Panc1 (cell line): ENCODE data around the gene TMEM151B. TPM values are rescaled to one million over a fixed set of nuclear protein-coding genes. Genes with fewer than 3 reads are reported as not detected.

ENCODE experiments used
- ATAC-seq: fragments of 200-7000 bp; cut with Tn5 transposase; 2 replicates; pipeline ENCODE4 v1.9.1; 2020; ENCODE audit warnings: mild to moderate bottlenecking, moderate library complexity
- BruUV-seq: library from RNA; stranded (reverse); fragments of 400-500 nt; replicated peaks from 2 replicates; lab custom pipeline; 2021; lab: Mats Ljungman, UMichigan
- CTCF ChIA-PET: fragments of 300-600 bp; sonication (Branson Sonifier 250); formaldehyde crosslinking; loops from one replicate; lab custom pipeline; 2022; ENCODE audit warnings: antibody characterized with exemption; lab: Charles Lee
- POLR2A ChIA-PET: fragments of 300-600 bp; sonication (Branson Sonifier 250); formaldehyde crosslinking; loops from one replicate; lab custom pipeline; 2022; ENCODE audit warnings: antibody characterized with exemption; lab: Charles Lee
- DNase-seq: peaks from one replicate; pipeline ENCODE4 v3.0.0-alpha.2; 2010; ENCODE audit warnings: low read depth, low spot score
- H3K27ac ChIP-seq: 2 replicates; pipeline ENCODE4 v1.5.1; 2011; ENCODE audit warnings: mild to moderate bottlenecking, low read length, inconsistent platforms
- H3K27me3 ChIP-seq: fragments of 200-500 bp; sonication (Bioruptor generic); 2 replicates; pipeline ENCODE4 v1.6.0; 2014; ENCODE audit warnings: low read length, inconsistent platforms; ENCODE audit not compliant: control insufficient read depth, insufficient read depth
- H3K36me3 ChIP-seq: fragments of 200-500 bp; sonication (Bioruptor generic); 2 replicates; pipeline ENCODE4 v1.5.1; 2014; ENCODE audit warnings: inconsistent platforms, mild to moderate bottlenecking, low read length, moderate library complexity; ENCODE audit not compliant: control insufficient read depth, insufficient read depth
- H3K4me1 ChIP-seq: 2 replicates; pipeline ENCODE4 v1.5.1; 2011; ENCODE audit warnings: inconsistent platforms, mild to moderate bottlenecking, low read length, moderate library complexity; ENCODE audit not compliant: control insufficient read depth, insufficient read depth
- H3K4me3 ChIP-seq, 2 experiments: 2 replicates each; pipeline ENCODE4 v1.5.1; 2011 to 2012; ENCODE audit warnings: low read depth in 2 of 2, low read length in 2 of 2, mild to moderate bottlenecking in 2 of 2, inconsistent platforms in 1 of 2, moderate library complexity in 1 of 2
- H3K9me3 ChIP-seq: fragments of 200-500 bp; sonication (Bioruptor generic); 2 replicates; pipeline ENCODE4 v1.5.1; 2014; ENCODE audit warnings: low read depth, mild to moderate bottlenecking, inconsistent platforms, low read length, moderate library complexity; ENCODE audit not compliant: control insufficient read depth, insufficient read depth
- POLR2AphosphoS5 ChIP-seq: IDR thresholded peaks from 2 replicates; pipeline ENCODE4 v1.6.1; 2012; ENCODE audit warnings: mild to moderate bottlenecking, low read depth, low read length, moderate library complexity
- SIN3A ChIP-seq: IDR thresholded peaks from 2 replicates; pipeline ENCODE4 v1.6.1; 2012; ENCODE audit warnings: low read depth, mild to moderate bottlenecking, low read length, moderate library complexity, borderline replicate concordance; ENCODE audit not compliant: insufficient read depth
- TCF7L2 ChIP-seq: IDR thresholded peaks from 2 replicates; pipeline ENCODE4 v1.6.1; 2011; ENCODE audit warnings: mild to moderate bottlenecking, low read depth, low read length, inconsistent platforms
- in situ Hi-C: cut with HindIII; loops from 2 replicates; pipeline ENCODE4 v1.10.0; 2016; ENCODE audit warnings: low sequenced_read_pairs, low pct_unique_long_range_greater_than_20kb
- intact Hi-C: fragments of 100-400 bp; cut with micrococcal nuclease; formaldehyde crosslinking; loops from one replicate; pipeline ENCODE4 v1.10.0; 2022; ENCODE audit not compliant: unreplicated experiment
- total RNA-seq: library from RNA; stranded (reverse); gene quantifications from one replicate; pipeline ENCODE4 v1.2.1, GENCODE V29; 2021; ENCODE audit not compliant: unreplicated experiment
- TF ChIP-seq, protein P1 (sequence below): fragments of 450-650 bp; IDR thresholded peaks from 2 replicates; pipeline ENCODE4 v1.5.1; 2017; ENCODE audit warnings: mild to moderate bottlenecking
- TF ChIP-seq, protein P2 (sequence below), 2 experiments: IDR thresholded peaks; 2 replicates each; pipeline ENCODE4 v1.6.1; 2011 to 2012; ENCODE audit warnings: low read depth in 2 of 2, control low read depth in 1 of 2, low read length in 1 of 2, mild to moderate bottlenecking in 1 of 2, moderate library complexity in 1 of 2; ENCODE audit not compliant: insufficient read depth in 1 of 2

The TMEM151B gene
- total RNA-seq, 1 experiment from 2014 or later, result 0.18 TPM

DNA sequence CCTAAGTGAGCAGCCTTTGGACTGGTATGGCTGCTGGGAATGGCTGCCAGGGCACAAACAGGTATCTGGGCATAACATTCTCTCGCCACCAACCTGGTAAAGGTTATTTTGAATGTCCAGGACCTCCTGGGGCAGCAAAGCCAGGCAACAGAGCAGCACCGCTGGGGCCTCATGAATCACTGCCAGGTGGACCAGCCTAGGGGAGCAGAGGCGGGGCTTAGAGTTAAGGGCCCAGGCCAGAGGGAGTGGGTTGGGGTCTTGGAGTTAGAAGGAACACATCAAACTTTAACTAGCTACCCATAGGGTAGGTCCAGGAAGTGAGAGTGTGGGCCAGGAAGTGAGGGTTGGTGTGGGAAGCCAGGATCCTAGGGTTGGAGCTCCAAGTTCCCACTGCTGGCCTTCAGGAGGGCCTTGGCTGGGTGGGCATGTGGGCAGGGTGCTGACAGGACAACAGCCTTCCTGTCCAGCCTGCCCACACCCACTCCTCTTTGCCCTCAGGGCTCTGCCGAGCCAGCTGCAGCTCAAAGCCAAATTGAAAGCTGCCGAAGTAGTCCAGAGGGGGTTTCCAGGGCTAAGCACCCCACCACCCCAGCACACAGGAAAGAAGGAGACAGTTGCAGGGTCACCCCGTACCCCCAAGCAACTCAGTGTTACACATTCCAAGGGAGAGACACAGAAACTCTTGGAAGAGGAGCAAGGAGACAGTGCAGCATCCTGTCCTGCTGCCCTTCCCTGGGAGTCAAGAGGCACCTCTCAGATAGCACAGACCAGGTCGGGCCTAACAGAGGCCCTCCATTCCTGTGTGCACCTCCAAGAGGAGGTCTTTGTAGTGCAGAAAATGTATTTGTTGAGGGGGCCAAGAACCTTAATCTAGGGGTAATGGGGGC lies 7.5 kb upstream of the TMEM151B start:
- BruUV-seq, result no TSS peak
- H3K4me3 ChIP-seq, result peak overlapping the region; percentile 86
- POLR2A ChIA-PET, result no interaction called here

DNA sequence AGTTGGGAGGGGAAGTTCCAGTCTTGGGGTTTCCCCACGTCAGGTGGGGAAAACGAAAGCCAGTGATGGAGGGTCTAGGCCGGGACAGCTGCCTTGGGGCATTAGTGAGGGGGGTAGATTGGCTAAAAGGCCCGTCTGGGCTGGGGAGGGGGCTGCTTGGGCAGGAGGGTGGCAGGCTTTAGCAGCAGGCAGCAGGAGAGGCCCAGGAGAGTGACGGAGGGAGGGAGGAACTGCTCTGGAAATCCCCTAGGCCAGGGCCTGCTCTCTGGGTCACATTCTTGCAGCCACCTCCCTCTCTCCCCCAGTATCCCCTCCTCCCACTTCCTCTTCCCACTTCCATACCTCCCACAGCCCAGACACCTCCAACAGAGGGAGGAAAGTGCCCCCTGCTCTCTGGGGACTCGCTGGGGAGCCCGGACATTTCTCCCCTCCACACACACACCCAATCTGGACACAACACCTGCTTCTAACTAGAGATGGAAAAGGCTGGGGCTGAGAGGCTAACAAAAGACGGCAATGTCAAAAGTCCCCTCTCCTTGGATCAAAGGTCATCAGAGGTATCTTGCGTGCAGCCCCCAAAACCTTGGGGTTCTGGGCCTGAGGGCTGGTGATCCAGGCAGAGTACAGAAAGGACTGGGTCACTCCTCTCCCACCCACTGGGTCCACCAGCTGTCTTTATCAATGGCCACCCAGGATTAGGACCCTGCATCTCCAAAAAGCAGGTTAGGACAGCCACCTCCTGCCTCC lies 6.7 kb upstream of the TMEM151B start:
- POLR2A ChIA-PET, result no interaction called here
- intact Hi-C loops, result no loop called here
- peak; percentile 33 for ATAC-seq

More for the DNA sequence above, 7.5 kb upstream of the TMEM151B start:
- Histone ChIP-seq H3K36me3 (peaks cover 2% of the 10 kb centered on the region), H3K27ac (peak overlapping the region; percentile 73), H3K9me3 (no peaks in the 10 kb centered on the region), H3K4me1 (peaks cover 30% of the 10 kb centered on the region), H3K27me3 (no peaks in the 10 kb centered on the region)
- DNase-seq (no peak), ATAC-seq (no peak)
- TF ChIP-seq, protein P1, sequence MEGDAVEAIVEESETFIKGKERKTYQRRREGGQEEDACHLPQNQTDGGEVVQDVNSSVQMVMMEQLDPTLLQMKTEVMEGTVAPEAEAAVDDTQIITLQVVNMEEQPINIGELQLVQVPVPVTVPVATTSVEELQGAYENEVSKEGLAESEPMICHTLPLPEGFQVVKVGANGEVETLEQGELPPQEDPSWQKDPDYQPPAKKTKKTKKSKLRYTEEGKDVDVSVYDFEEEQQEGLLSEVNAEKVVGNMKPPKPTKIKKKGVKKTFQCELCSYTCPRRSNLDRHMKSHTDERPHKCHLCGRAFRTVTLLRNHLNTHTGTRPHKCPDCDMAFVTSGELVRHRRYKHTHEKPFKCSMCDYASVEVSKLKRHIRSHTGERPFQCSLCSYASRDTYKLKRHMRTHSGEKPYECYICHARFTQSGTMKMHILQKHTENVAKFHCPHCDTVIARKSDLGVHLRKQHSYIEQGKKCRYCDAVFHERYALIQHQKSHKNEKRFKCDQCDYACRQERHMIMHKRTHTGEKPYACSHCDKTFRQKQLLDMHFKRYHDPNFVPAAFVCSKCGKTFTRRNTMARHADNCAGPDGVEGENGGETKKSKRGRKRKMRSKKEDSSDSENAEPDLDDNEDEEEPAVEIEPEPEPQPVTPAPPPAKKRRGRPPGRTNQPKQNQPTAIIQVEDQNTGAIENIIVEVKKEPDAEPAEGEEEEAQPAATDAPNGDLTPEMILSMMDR, result no peak
- TF ChIP-seq, protein P2, sequence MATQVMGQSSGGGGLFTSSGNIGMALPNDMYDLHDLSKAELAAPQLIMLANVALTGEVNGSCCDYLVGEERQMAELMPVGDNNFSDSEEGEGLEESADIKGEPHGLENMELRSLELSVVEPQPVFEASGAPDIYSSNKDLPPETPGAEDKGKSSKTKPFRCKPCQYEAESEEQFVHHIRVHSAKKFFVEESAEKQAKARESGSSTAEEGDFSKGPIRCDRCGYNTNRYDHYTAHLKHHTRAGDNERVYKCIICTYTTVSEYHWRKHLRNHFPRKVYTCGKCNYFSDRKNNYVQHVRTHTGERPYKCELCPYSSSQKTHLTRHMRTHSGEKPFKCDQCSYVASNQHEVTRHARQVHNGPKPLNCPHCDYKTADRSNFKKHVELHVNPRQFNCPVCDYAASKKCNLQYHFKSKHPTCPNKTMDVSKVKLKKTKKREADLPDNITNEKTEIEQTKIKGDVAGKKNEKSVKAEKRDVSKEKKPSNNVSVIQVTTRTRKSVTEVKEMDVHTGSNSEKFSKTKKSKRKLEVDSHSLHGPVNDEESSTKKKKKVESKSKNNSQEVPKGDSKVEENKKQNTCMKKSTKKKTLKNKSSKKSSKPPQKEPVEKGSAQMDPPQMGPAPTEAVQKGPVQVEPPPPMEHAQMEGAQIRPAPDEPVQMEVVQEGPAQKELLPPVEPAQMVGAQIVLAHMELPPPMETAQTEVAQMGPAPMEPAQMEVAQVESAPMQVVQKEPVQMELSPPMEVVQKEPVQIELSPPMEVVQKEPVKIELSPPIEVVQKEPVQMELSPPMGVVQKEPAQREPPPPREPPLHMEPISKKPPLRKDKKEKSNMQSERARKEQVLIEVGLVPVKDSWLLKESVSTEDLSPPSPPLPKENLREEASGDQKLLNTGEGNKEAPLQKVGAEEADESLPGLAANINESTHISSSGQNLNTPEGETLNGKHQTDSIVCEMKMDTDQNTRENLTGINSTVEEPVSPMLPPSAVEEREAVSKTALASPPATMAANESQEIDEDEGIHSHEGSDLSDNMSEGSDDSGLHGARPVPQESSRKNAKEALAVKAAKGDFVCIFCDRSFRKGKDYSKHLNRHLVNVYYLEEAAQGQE (IDR thresholded peaks at IDR 0.05; ENCODE audit: insufficient read depth in 1 of 2, low read depth in 2 of 2, low read length in 1 of 2), result no peak
- TF ChIP-seq SIN3A (no peak), TCF7L2 (no peak), POLR2AphosphoS5 (no peak)
- intact Hi-C loops (no loop called here), in situ Hi-C loops (no loop called here)
- CTCF ChIA-PET, result no interaction called here

More for the DNA sequence above, 6.7 kb upstream of the TMEM151B start:
- CTCF ChIA-PET, result no interaction called here
- Histone ChIP-seq H3K9me3 (no peaks in the 10 kb centered on the region), H3K27me3 (no peaks in the 10 kb centered on the region; the same call in 1 of the 2 replicates), H3K27ac (peak overlapping the region; percentile 73), H3K36me3 (peaks cover 2% of the 10 kb centered on the region), H3K4me3 (peak overlapping the region; percentile 86), H3K4me1 (peaks cover 23% of the 10 kb centered on the region)
- BruUV-seq, result no TSS peak
- TF ChIP-seq TCF7L2 (no peak), SIN3A (no peak), POLR2AphosphoS5 (no peak)
- TF ChIP-seq, protein P2 (IDR thresholded peaks at IDR 0.05; ENCODE audit: insufficient read depth in 1 of 2, low read depth in 2 of 2, low read length in 1 of 2), result no peak
- TF ChIP-seq, protein P1, result no peak
- DNase-seq, result no peak
- in situ Hi-C loops, result no loop called here
